ENCODE data around the gene OAF. TPM values are rescaled to one million over a fixed set of nuclear protein-coding genes. Genes with fewer than 3 reads are reported as not detected.

The OAF gene
- total and polyA plus RNA-seq, 9 donors, result 26.6 to 170 (median 66.3) TPM

DNA sequence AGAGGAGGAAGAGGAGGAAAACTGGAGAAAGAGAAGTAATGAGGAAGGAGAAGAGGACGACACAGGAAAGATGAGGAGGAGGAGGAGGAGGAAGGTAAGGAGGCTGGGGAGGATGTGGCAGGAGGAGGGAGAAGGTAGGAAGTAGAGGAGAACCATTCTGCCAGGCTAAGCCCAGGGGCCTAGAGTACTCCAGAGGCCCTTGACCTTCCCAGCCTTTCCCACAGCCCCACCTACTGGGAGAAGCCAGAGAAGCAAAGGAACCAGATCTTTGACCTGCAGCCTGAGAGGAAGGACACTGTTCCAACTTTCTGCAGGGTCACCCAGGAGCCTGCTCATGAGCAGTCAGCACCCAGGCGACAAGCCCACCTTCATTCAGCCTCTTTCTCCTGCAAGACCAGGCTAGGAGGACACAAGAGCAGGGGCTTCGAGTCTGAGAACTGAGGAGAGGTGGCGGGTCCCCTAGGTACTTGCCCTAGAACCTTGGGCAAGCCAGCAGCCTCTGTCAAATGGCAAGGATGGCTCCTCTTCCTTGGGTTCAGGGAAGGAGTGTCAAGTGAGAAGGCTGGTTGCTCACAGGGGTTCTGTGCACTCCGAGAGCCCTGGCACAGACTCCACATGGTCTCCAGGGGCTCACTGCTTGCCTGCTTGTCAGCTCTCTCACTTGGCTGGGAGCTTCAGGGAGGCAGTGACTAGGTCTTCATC lies 27.9 kb upstream of the OAF start:
- TF ChIP-seq EP300 (IDR thresholded peaks at IDR 0.05), result no peak
- no peak for TF ChIP-seq CTCF (IDR thresholded peaks at IDR 0.05)
- no peak for TF ChIP-seq POLR2A (IDR thresholded peaks at IDR 0.05)
- DNase-seq, result peak in 3 of 5 donors; percentile 36 to 60 (median 46)
- Histone ChIP-seq H3K4me3 (no peak overlapping the region), H3K36me3 (no peaks in the 10 kb centered on the region), H3K4me1 (ENCODE audit: insufficient read depth) (peaks cover 44% of the 10 kb centered on the region), H3K27ac (peak overlapping the region in 1 of 2 donors; percentile 82), H3K9me3 (no peaks in the 10 kb centered on the region), H3K27me3 (no peaks in the 10 kb centered on the region)
- WGBS, 3 donors, result 79 to 86% (median 84%) methylated on average over 5 of the region's 5 CpGs
- intact Hi-C loops (cut with DNase I), result no loop called here

GRCh38 chr11:120183701-120184141 lies 27.1 kb upstream of the OAF start:
- intact Hi-C loops (cut with DNase I), result loop anchor here in 1 of 4 donors (2.0 kb wide), 1 partner anchor 27 kb away; the partner anchor contains the start of gene OAF
- 58 to 66% (median 66%) methylated on average over 7 of the region's 7 CpGs for WGBS, 3 donors
- peaks cover 48% of the 10 kb centered on the region for H3K4me1 ChIP-seq (ENCODE audit: insufficient read depth)
- H3K27me3 ChIP-seq, result no peaks in the 10 kb centered on the region
- H3K36me3 ChIP-seq, result no peaks in the 10 kb centered on the region
- no peak overlapping the region for H3K4me3 ChIP-seq
- peak overlapping the region in 1 of 2 donors; percentile 82 for H3K27ac ChIP-seq
- no peaks in the 10 kb centered on the region for H3K9me3 ChIP-seq
- no peak for TF ChIP-seq EP300 (IDR thresholded peaks at IDR 0.05)
- TF ChIP-seq CTCF (IDR thresholded peaks at IDR 0.05), result no peak
- TF ChIP-seq POLR2A (IDR thresholded peaks at IDR 0.05), result no peak
- DNase-seq, result peak in 1 of 5 donors; percentile 35

DNA sequence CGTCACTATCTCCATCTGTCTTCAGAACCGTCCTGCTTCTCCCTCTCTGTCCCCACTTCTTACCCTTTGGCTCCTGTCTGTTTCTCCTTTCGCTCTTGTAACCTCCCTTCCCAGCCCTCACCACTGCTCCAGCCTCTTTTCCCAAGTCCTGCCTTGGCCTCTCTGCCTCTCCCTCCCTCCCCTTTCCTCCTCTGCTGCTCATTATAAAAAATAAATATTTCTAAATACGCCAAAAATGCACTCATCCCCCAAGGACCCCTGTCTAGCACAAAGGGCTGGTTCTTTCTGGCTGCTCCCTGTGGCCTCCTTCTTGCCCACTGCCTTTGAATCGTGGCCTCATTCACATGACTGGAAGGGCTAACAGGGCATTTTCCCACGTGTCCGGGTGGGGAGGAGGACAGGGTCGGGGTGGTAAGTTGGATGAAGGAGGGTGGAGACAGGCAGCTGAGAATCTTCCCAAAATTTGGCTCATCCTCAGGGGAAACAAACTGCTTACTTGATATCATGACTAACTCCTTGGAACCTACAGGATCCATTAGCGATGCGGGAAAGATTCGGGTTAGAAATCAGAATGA lies 26.4 kb upstream of the OAF start:
- WGBS, 3 donors, result 12 to 16% (median 16%) methylated on average over 11 of the region's 11 CpGs
- H3K9me3 ChIP-seq, result no peaks in the 10 kb centered on the region
- H3K36me3 ChIP-seq, result no peaks in the 10 kb centered on the region
- TF ChIP-seq EP300 (IDR thresholded peaks at IDR 0.05) (no peak), CTCF (IDR thresholded peaks at IDR 0.05) (no peak), POLR2A (IDR thresholded peaks at IDR 0.05) (no peak)
- intact Hi-C loops (cut with DNase I), result loop anchor here in 1 of 4 donors (2.0 kb wide), 1 partner anchor 26 kb away; the partner anchor contains the start of gene OAF
- H3K27ac ChIP-seq, result peak overlapping the region; percentile 26 to 82
- peak; percentile 55 to 69 (median 66) for DNase-seq
- no peak overlapping the region for H3K4me3 ChIP-seq
- no peaks in the 10 kb centered on the region for H3K27me3 ChIP-seq
- H3K4me1 ChIP-seq (ENCODE audit: insufficient read depth), result peaks cover 47% of the 10 kb centered on the region

- Histone ChIP-seq H3K27ac (peak overlapping the region; percentile 26 to 82), H3K36me3 (no peaks in the 10 kb centered on the region), H3K4me1 (ENCODE audit: insufficient read depth) (peaks cover 47% of the 10 kb centered on the region), H3K9me3 (no peaks in the 10 kb centered on the region), H3K27me3 (no peaks in the 10 kb centered on the region), H3K4me3 (no peak overlapping the region)
- WGBS, 3 donors, result 5 to 14% (median 8%) methylated on average over 7 of the region's 7 CpGs
- DNase-seq, result peak; percentile 83 to 90 (median 88)
- TF ChIP-seq EP300 (IDR thresholded peaks at IDR 0.05) (no peak), POLR2A (IDR thresholded peaks at IDR 0.05) (peak; percentile 45), CTCF (IDR thresholded peaks at IDR 0.05) (no peak)
- intact Hi-C loops (cut with DNase I), result loop anchor here in 1 of 4 donors (2.0 kb wide), 1 partner anchor 26 kb away; the partner anchor contains the start of gene OAF
Observed at GRCh38 chr11:120184946-120185705, 25.7 kb upstream of the OAF start.
